ENCODE data around the gene MACROD2.

MACROD2 gene

GRCh38 chr20:14055127-14055742 is 59.9 kb downstream of the MACROD2 start:
- peak; percentile 52 for TF ChIP-seq CTCF (conservative IDR thresholded peaks at IDR 0.05; ENCODE audit: low read depth, low read length)
- no peak for DNase-seq (ENCODE audit: low read depth)
- no peak overlapping the region for H3K4me3 ChIP-seq (ENCODE audit: low read length)

GRCh38 chr20:14062171-14062570 is 66.9 kb downstream of the MACROD2 start:
- DNase-seq (ENCODE audit: low read depth): no peak
- H3K4me3 ChIP-seq (ENCODE audit: low read length): no peak overlapping the region
- TF ChIP-seq CTCF (conservative IDR thresholded peaks at IDR 0.05; ENCODE audit: low read depth, low read length): no peak

GRCh38 chr20:14062786-14063185 is 67.5 kb downstream of the MACROD2 start:
- no peak for TF ChIP-seq CTCF (conservative IDR thresholded peaks at IDR 0.05; ENCODE audit: low read depth, low read length)
- no peak for DNase-seq (ENCODE audit: low read depth)
- H3K4me3 ChIP-seq (ENCODE audit: low read length): no peak overlapping the region

- DNase-seq (ENCODE audit: low read depth): no peak
- TF ChIP-seq CTCF (conservative IDR thresholded peaks at IDR 0.05; ENCODE audit: low read depth, low read length): no peak
- H3K4me3 ChIP-seq (ENCODE audit: low read length): no peak overlapping the region
Measured at GRCh38 chr20:14064333-14064732, 69.0 kb downstream of the MACROD2 start.

- no peak for DNase-seq (ENCODE audit: low read depth)
- TF ChIP-seq CTCF (conservative IDR thresholded peaks at IDR 0.05; ENCODE audit: low read depth, low read length): no peak
- no peak overlapping the region for H3K4me3 ChIP-seq (ENCODE audit: low read length)
Measured at GRCh38 chr20:14064921-14065320, 69.6 kb downstream of the MACROD2 start.

- H3K4me3 ChIP-seq (ENCODE audit: low read length): no peak overlapping the region
- DNase-seq (ENCODE audit: low read depth): no peak
- no peak for TF ChIP-seq CTCF (conservative IDR thresholded peaks at IDR 0.05; ENCODE audit: low read depth, low read length)
Measured at GRCh38 chr20:14065774-14066173, 70.5 kb downstream of the MACROD2 start.

GRCh38 chr20:14067603-14068002 is 72.3 kb downstream of the MACROD2 start:
- H3K4me3 ChIP-seq (ENCODE audit: low read length): no peak overlapping the region
- no peak for TF ChIP-seq CTCF (conservative IDR thresholded peaks at IDR 0.05; ENCODE audit: low read depth, low read length)
- no peak for DNase-seq (ENCODE audit: low read depth)

All from retinal pigment epithelial cell (primary cell).